IPS-15b (cell line): ENCODE measurements around the gene PACS2.

Experiments
- H3K27me3 ChIP-seq: one replicate; pipeline ENCODE4 v1.6.1; 2013; ENCODE audit warnings: low read length; ENCODE audit not compliant: control insufficient read depth, insufficient read depth
- H3K36me3 ChIP-seq: one replicate; pipeline ENCODE4 v1.6.1; 2013; ENCODE audit warnings: low read length; ENCODE audit not compliant: control insufficient read depth, insufficient read depth
- H3K4me1 ChIP-seq: one replicate; pipeline ENCODE4 v1.6.1; 2013; ENCODE audit warnings: mild to moderate bottlenecking, low read length; ENCODE audit not compliant: control insufficient read depth, insufficient read depth
- H3K4me3 ChIP-seq: one replicate; pipeline ENCODE4 v1.5.1; 2013; ENCODE audit warnings: low read depth, low read length
- H3K9ac ChIP-seq: one replicate; pipeline ENCODE4 v1.6.1; 2013; ENCODE audit warnings: low read depth, mild to moderate bottlenecking, low read length
- H3K9me3 ChIP-seq: one replicate; pipeline ENCODE4 v1.6.1; 2013; ENCODE audit warnings: mild to moderate bottlenecking, low read length; ENCODE audit not compliant: control insufficient read depth, insufficient read depth

The PACS2 gene

GRCh38 chr14:105375635-105376057 is 61.1 kb downstream of the PACS2 start:
- Histone ChIP-seq H3K4me3 (no peak overlapping the region), H3K27me3 (no peaks in the 10 kb centered on the region), H3K9ac (no peak overlapping the region), H3K4me1 (no peaks in the 10 kb centered on the region), H3K9me3 (no peaks in the 10 kb centered on the region), H3K36me3 (no peaks in the 10 kb centered on the region)

DNA sequence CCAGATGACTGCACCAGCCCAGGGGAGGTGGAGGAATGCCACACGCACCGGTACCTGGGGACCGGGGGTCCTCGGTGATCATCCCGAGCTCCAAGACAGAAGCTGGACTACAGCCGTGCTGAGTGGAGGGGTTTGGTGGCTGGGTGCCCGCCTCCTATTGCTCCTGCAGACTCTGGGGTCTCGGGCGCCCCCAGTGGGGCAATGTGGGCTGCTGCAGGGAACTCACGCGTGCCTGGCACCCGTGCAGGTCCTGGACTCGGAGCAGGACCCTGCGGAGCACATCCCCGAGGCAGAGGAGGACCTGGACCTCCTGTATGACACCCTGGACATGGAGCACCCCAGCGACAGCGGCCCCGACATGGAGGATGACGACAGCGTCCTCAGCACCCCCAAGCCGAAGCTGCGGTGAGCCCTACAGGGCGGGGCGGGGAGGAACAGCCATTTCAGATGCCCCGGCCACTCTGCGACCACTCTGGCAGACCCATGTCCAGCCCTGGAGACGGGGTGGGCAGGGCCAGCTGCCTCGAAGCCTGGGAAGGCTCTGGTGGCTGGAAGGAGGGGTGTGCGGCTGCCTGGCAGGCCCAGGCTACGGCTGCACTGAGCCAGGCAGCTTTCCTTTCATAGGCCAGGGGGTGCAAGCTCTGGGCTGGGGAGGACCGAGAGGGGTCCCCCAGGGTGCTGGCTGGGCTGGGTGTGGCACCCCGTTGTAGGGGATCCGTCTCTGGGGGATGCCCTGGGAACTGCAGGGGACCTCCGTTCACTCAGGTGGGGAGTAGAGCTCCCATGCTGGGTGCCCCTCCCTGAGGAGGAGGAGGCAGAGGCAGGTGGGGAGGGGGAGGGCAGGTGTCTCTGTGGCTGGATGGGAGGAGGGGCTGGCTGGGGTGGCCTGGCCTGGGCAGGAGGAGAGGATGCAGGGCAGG is 62.2 kb downstream of the PACS2 start:
- H3K4me1 ChIP-seq = no peaks in the 10 kb centered on the region
- no peaks in the 10 kb centered on the region for H3K36me3 ChIP-seq
- no peaks in the 10 kb centered on the region for H3K9me3 ChIP-seq
- H3K9ac ChIP-seq = no peak overlapping the region
- no peaks in the 10 kb centered on the region for H3K27me3 ChIP-seq
- H3K4me3 ChIP-seq = no peak overlapping the region

DNA sequence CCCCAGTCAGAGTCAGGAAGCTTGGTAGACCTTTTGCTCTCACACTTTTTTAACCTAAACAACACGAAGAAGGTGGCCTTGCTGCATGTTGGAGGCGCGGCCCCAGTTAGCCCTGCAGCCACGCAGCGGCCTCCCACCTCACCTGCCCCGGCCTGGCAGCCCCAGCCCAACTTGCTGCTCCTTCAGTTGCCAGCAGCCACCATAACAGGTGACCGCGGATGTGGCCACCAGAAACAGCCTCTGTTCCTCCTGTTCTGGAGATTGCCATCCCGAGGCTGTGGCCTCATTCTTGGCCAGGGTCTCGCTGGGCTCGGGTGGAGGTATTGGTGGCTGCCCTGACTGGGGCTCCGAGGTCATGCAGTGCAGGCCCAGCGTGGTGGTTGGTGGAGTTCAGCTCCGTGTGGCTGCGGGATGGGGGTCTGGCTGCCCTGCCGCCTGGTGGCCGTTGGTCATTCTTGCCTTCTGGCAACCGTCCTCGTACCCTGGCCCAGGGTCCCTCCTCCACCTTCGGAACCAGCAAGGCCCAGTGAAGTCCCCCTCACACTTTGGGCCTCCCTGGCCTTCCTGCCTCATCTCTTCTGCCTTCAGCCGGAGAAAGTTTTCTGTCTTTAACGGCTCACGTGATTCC is 63.1 kb downstream of the PACS2 start:
- Histone ChIP-seq H3K9me3 (no peaks in the 10 kb centered on the region), H3K27me3 (no peaks in the 10 kb centered on the region), H3K36me3 (peaks cover 1% of the 10 kb centered on the region), H3K4me3 (no peak overlapping the region), H3K9ac (no peak overlapping the region), H3K4me1 (no peaks in the 10 kb centered on the region)

- H3K9ac ChIP-seq = no peak overlapping the region
- H3K9me3 ChIP-seq = no peaks in the 10 kb centered on the region
- H3K27me3 ChIP-seq = no peaks in the 10 kb centered on the region
- H3K4me3 ChIP-seq = no peak overlapping the region
- H3K36me3 ChIP-seq = peaks cover 7% of the 10 kb centered on the region
- H3K4me1 ChIP-seq = no peaks in the 10 kb centered on the region
Measured at GRCh38 chr14:105378199-105378598, 63.7 kb downstream of the PACS2 start.

DNA sequence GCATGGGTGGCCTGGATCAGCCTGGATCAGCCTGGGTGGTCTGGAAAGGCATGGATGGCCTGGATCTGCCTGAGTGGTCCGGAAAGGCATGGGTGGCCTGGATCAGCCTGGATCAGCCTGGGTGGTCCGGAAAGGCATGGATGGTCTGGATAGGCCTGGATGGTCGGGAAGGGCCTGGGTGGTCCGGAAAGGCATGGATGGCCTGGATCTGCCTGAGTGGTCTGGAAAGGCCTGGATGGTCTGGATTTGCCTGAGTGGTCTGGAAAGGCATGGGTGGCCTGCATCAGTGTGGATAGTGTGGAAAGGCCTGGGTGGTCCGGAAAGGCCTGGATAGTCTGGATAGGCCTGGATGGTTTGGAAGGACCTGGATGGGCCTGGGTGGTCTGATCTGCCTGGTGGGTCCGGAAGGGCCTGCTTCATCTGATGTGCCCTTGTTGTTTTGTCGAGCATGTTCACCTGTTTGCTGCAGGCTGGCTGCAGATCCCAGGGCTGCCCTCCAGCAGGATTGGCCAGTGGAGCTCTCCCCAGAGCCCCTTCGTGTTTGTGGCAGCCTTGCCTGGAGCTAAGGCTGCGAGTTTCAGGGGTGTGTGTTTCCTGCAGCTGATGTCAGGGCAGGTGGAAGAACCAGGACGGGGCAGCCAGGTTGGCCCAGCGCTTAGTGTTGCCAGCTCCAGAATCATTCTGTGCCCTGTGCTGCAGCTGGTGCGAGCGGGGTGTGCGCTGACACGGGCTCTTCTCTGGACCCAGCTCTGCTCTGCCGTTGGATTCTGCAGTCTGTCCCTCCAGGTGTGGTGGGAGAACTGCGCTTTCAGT is 64.5 kb downstream of the PACS2 start:
- no peak overlapping the region for H3K4me3 ChIP-seq
- H3K36me3 ChIP-seq = peaks cover 11% of the 10 kb centered on the region
- no peaks in the 10 kb centered on the region for H3K4me1 ChIP-seq
- no peaks in the 10 kb centered on the region for H3K27me3 ChIP-seq
- no peaks in the 10 kb centered on the region for H3K9me3 ChIP-seq
- no peak overlapping the region for H3K9ac ChIP-seq

- Histone ChIP-seq H3K4me1 (no peaks in the 10 kb centered on the region), H3K9ac (no peak overlapping the region), H3K36me3 (peaks cover 16% of the 10 kb centered on the region), H3K27me3 (no peaks in the 10 kb centered on the region), H3K4me3 (no peak overlapping the region), H3K9me3 (no peaks in the 10 kb centered on the region)
Measured at GRCh38 chr14:105379946-105380345, 65.4 kb downstream of the PACS2 start.

DNA sequence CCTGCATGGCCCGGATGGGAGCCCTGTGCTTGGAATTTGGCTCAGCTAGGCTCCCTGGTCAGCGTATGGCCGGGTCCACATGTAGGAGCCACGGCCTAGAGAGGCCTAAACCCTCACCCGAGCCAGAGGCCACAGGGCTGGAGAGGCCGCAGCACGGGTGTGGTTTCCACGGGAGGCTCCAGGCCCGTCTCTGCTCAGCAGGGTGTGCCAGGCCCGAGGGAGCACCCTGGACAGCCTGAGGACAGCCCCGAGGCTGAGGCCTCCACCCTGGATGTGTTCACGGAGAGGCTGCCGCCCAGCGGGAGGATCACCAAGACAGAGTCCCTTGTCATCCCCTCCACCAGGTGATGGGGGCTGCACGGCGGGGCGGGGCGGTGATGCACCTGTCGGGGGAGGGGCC is 66.2 kb downstream of the PACS2 start:
- Histone ChIP-seq H3K9me3 (no peaks in the 10 kb centered on the region), H3K4me3 (no peak overlapping the region), H3K36me3 (peaks cover 16% of the 10 kb centered on the region), H3K27me3 (no peaks in the 10 kb centered on the region), H3K4me1 (no peaks in the 10 kb centered on the region), H3K9ac (no peak overlapping the region)

GRCh38 chr14:105381446-105382342 is 67.1 kb downstream of the PACS2 start:
- H3K4me1 ChIP-seq = no peaks in the 10 kb centered on the region
- H3K36me3 ChIP-seq = peaks cover 16% of the 10 kb centered on the region
- no peaks in the 10 kb centered on the region for H3K9me3 ChIP-seq
- H3K9ac ChIP-seq = no peak overlapping the region
- no peak overlapping the region for H3K4me3 ChIP-seq
- H3K27me3 ChIP-seq = no peaks in the 10 kb centered on the region

DNA sequence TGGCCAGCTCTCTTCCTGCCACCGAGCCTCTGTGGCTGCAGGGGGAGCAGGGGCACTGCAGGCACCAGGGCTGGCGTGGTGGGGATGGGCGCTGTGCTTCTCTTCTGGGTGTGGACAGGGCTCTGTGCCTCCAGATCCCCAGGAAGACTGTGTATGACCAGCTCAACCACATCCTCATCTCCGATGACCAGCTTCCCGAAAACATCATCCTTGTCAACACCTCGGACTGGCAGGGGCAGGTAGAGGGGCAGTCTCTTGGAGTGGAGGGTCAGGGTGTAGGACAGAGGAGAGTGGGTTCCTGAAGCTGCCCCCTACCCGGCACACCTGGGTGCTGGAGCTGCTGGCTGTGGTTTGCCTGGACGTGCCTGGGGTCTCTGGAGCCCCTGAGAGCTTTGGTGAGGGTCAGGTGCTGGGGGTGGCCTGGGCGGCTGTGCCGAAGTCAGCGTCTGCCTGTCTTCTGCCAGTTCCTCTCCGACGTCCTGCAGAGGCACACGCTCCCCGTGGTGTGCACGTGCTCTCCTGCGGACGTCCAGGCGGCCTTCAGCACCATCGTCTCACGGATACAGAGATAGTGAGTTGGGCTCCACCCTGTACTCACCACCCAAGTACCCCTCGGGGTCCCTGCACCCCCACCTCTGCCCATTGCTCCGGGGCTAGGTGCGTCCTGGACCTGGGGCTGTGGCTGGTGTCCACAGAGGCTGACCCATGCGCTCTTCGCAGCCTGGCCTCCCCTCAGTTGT is 68.0 kb downstream of the PACS2 start:
- H3K4me1 ChIP-seq = no peaks in the 10 kb centered on the region
- no peaks in the 10 kb centered on the region for H3K9me3 ChIP-seq
- H3K27me3 ChIP-seq = no peaks in the 10 kb centered on the region
- no peak overlapping the region for H3K9ac ChIP-seq
- no peak overlapping the region for H3K4me3 ChIP-seq
- peaks cover 20% of the 10 kb centered on the region for H3K36me3 ChIP-seq

- Histone ChIP-seq H3K4me3 (no peak overlapping the region), H3K9me3 (no peaks in the 10 kb centered on the region)
Measured at GRCh38 chr14:105383083-105383730, 68.7 kb downstream of the PACS2 start.

More at GRCh38 chr14:105383083-105383730, 68.7 kb downstream of the PACS2 start:
- Histone ChIP-seq H3K9ac (no peak overlapping the region), H3K27me3 (no peaks in the 10 kb centered on the region), H3K36me3 (peaks cover 22% of the 10 kb centered on the region), H3K4me1 (no peaks in the 10 kb centered on the region)
